ENCODE data around the gene GPX4. TPM values are rescaled to one million over a fixed set of nuclear protein-coding genes. Genes with fewer than 3 reads are reported as not detected.

GPX4 gene
- total and polyA plus RNA-seq, 9 of the 15 experiments (the other 6 are each of a cell fraction or from before 2014, with no cell fraction given), result 61.4 to 661 (median 349) TPM

DNA sequence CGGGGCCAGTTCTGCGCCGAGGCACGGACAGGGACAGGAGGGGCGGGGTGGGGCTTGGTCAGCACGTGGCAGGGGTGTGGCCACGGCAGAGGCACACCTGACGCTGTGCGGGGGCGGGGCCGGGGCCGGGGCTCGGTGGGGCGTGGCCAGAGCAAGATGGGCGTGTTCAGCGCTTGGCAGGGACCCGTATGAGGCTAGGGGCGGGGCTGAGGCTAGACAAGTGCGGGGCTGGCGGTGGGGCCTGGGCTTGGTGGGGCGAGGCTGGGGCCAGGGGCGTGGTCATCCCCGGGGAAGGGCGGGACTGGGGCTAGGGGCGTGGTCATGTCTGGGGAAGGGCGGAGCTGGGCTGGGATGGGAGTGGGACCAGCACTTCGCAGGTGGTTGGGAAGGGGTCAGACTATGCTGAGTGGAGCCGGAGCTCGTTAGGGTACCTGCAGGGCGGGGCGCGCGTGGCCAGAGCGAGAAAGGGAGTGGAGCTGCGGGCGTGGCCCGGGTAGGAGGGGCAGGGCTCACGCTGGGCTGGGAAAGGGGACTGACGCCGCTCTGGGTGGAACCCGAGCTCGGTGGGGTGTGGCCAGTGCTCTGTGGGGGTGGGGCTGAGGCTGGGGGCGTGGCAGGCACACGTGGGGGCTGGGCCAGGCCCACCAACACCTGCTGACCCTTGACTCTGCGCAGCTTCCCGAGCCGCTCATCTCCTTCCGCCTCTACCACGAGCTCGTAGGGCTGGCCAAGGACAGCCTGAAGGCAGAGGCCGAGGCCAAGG lies 21.4 kb upstream of the GPX4 start (continued):
- TF ChIP-seq, protein P1, sequence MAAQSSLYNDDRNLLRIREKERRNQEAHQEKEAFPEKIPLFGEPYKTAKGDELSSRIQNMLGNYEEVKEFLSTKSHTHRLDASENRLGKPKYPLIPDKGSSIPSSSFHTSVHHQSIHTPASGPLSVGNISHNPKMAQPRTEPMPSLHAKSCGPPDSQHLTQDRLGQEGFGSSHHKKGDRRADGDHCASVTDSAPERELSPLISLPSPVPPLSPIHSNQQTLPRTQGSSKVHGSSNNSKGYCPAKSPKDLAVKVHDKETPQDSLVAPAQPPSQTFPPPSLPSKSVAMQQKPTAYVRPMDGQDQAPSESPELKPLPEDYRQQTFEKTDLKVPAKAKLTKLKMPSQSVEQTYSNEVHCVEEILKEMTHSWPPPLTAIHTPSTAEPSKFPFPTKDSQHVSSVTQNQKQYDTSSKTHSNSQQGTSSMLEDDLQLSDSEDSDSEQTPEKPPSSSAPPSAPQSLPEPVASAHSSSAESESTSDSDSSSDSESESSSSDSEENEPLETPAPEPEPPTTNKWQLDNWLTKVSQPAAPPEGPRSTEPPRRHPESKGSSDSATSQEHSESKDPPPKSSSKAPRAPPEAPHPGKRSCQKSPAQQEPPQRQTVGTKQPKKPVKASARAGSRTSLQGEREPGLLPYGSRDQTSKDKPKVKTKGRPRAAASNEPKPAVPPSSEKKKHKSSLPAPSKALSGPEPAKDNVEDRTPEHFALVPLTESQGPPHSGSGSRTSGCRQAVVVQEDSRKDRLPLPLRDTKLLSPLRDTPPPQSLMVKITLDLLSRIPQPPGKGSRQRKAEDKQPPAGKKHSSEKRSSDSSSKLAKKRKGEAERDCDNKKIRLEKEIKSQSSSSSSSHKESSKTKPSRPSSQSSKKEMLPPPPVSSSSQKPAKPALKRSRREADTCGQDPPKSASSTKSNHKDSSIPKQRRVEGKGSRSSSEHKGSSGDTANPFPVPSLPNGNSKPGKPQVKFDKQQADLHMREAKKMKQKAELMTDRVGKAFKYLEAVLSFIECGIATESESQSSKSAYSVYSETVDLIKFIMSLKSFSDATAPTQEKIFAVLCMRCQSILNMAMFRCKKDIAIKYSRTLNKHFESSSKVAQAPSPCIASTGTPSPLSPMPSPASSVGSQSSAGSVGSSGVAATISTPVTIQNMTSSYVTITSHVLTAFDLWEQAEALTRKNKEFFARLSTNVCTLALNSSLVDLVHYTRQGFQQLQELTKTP (IDR thresholded peaks at IDR 0.05; ENCODE audit: low read depth in 1 of 2, partially characterized antibody in 2 of 2), result no peak
- TF ChIP-seq NR2C2 (CRISPR knock-in tag; IDR thresholded peaks at IDR 0.05) (no peak), NR2C2 (tag; IDR thresholded peaks at IDR 0.05) (no peak), HDAC1 (IDR thresholded peaks at IDR 0.05) (peak in 1 of 2 experiments; percentile 92; a peak in 2 of 4 replicates), ZNF232 (CRISPR knock-in tag; IDR thresholded peaks at IDR 0.05) (no peak), HDAC2 (IDR thresholded peaks at IDR 0.05) (0 out of 2 replicates have a peak, but pooled peaks have one; percentile 27), SPI1 (IDR thresholded peaks at IDR 0.05; ENCODE audit: borderline replicate concordance, low read depth, low read length) (no peak), ZNF589 (CRISPR knock-in tag; IDR thresholded peaks at IDR 0.05; ENCODE audit: low read depth) (no peak), SETDB1 (IDR thresholded peaks at IDR 0.05; ENCODE audit: low read length) (no peak), JUND (IDR thresholded peaks at IDR 0.05; ENCODE audit: borderline replicate concordance, low read depth, low read length) (no peak), JUND (tag; IDR thresholded peaks at IDR 0.05; ENCODE audit: borderline replicate concordance, low read depth, low read length) (no peak), DNMT1 (IDR thresholded peaks at IDR 0.05) (no peak), HDGF (IDR thresholded peaks at IDR 0.05) (peak; percentile 82; the same call in 1 of the 2 replicates), ZNF77 (CRISPR knock-in tag; IDR thresholded peaks at IDR 0.05) (no peak), MBD2 (IDR thresholded peaks at IDR 0.05; ENCODE audit: borderline replicate concordance, low read depth) (no peak), ZNF75A (CRISPR knock-in tag; IDR thresholded peaks at IDR 0.05) (no peak), ZBTB7A (IDR thresholded peaks at IDR 0.05; ENCODE audit: borderline replicate concordance, control insufficient read depth, low read depth, low read length) (peak; percentile 53; the same call in 1 of the 2 replicates), NRF1 (conservative IDR thresholded peaks at IDR 0.05 in 1 of 2, IDR thresholded peaks at IDR 0.05 in 1 of 2) (peak; percentile 58 to 66)
- TF ChIP-seq, protein P2, sequence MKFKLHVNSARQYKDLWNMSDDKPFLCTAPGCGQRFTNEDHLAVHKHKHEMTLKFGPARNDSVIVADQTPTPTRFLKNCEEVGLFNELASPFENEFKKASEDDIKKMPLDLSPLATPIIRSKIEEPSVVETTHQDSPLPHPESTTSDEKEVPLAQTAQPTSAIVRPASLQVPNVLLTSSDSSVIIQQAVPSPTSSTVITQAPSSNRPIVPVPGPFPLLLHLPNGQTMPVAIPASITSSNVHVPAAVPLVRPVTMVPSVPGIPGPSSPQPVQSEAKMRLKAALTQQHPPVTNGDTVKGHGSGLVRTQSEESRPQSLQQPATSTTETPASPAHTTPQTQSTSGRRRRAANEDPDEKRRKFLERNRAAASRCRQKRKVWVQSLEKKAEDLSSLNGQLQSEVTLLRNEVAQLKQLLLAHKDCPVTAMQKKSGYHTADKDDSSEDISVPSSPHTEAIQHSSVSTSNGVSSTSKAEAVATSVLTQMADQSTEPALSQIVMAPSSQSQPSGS (CRISPR knock-in tag; IDR thresholded peaks at IDR 0.05), result 0 out of 2 replicates have a peak, but pooled peaks have one; percentile 20
- TF ChIP-seq, protein P3, sequence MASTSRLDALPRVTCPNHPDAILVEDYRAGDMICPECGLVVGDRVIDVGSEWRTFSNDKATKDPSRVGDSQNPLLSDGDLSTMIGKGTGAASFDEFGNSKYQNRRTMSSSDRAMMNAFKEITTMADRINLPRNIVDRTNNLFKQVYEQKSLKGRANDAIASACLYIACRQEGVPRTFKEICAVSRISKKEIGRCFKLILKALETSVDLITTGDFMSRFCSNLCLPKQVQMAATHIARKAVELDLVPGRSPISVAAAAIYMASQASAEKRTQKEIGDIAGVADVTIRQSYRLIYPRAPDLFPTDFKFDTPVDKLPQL (IDR thresholded peaks at IDR 0.05; ENCODE audit: extremely low read depth, insufficient read length), result no peak
- TF ChIP-seq, protein P4, sequence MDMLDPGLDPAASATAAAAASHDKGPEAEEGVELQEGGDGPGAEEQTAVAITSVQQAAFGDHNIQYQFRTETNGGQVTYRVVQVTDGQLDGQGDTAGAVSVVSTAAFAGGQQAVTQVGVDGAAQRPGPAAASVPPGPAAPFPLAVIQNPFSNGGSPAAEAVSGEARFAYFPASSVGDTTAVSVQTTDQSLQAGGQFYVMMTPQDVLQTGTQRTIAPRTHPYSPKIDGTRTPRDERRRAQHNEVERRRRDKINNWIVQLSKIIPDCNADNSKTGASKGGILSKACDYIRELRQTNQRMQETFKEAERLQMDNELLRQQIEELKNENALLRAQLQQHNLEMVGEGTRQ (CRISPR knock-in tag; IDR thresholded peaks at IDR 0.05), result peak; percentile 71
